MM.1S (cell line): ENCODE results near the gene PLOD1.

Experiments
- DNase-seq: peaks from one replicate; pipeline ENCODE4 v3.0.0-alpha.2; 2015
- H2AFZ ChIP-seq: fragments of 300-600 bp; sonication (generic); 2 replicates; pipeline ENCODE4 v1.6.0; 2016; ENCODE audit warnings: antibody characterized with exemption, low read length
- H3F3A ChIP-seq: fragments of 300-600 bp; sonication (generic); 2 replicates; pipeline ENCODE4 v1.6.1; 2016; ENCODE audit warnings: mild to moderate bottlenecking, antibody characterized with exemption, low read length, moderate library complexity, mixed read lengths; ENCODE audit not compliant: insufficient read depth
- H3K27ac ChIP-seq: fragments of 300-600 bp; sonication (generic); 2 replicates; pipeline ENCODE4 v1.5.1; 2016; ENCODE audit warnings: mild to moderate bottlenecking, low read length
- H3K27me3 ChIP-seq: fragments of 300-600 bp; sonication (generic); replicated peaks from 2 replicates; pipeline ENCODE4 v1.6.0; 2016; ENCODE audit warnings: low read length; ENCODE audit not compliant: insufficient read depth
- H3K36me3 ChIP-seq: fragments of 300-600 bp; sonication (generic); replicated peaks from 2 replicates; pipeline ENCODE4 v1.6.1; 2016; ENCODE audit warnings: mild to moderate bottlenecking, low read length, mixed read lengths; ENCODE audit not compliant: insufficient read depth
- H3K4me1 ChIP-seq: fragments of 300-600 bp; sonication (generic); 2 replicates; pipeline ENCODE4 v1.6.1; 2016; ENCODE audit warnings: low read length, mixed read lengths
- H3K4me2 ChIP-seq: fragments of 300-600 bp; sonication (generic); 2 replicates; pipeline ENCODE4 v1.6.0; 2016; ENCODE audit warnings: low read depth, low read length
- H3K4me3 ChIP-seq: fragments of 300-600 bp; sonication (generic); 2 replicates; pipeline ENCODE4 v1.5.1; 2016; ENCODE audit warnings: low read length, mixed read lengths
- H3K79me2 ChIP-seq: fragments of 300-600 bp; sonication (generic); 2 replicates; pipeline ENCODE4 v1.6.1; 2016; ENCODE audit warnings: mixed run types, low read length, mixed read lengths
- H3K9ac ChIP-seq: fragments of 300-600 bp; sonication (generic); 2 replicates; pipeline ENCODE4 v1.6.1; 2016; ENCODE audit warnings: low read length, mixed read lengths
- H3K9me2 ChIP-seq: fragments of 300-600 bp; sonication (generic); replicated peaks from 2 replicates; pipeline ENCODE4 v1.6.1; 2016; ENCODE audit warnings: mild to moderate bottlenecking, low read length, mixed read lengths; ENCODE audit not compliant: insufficient read depth
- H3K9me3 ChIP-seq: fragments of 300-600 bp; sonication (generic); replicated peaks from 2 replicates; pipeline ENCODE4 v1.6.1; 2016; ENCODE audit warnings: mild to moderate bottlenecking, low read length, mixed read lengths; ENCODE audit not compliant: insufficient read depth
- H4K20me1 ChIP-seq: fragments of 300-600 bp; sonication (generic); 2 replicates; pipeline ENCODE4 v1.6.1; 2016; ENCODE audit warnings: mild to moderate bottlenecking, low read length, moderate library complexity, mixed read lengths; ENCODE audit not compliant: insufficient read depth
- CTCF ChIP-seq: fragments of 300-600 bp; sonication (generic); IDR thresholded peaks from 2 replicates; pipeline ENCODE4 v1.5.1; 2016; ENCODE audit warnings: antibody characterized with exemption, low read length, mixed read lengths
- EZH2 ChIP-seq: fragments of 300-600 bp; sonication (generic); optimal IDR thresholded peaks from 2 replicates; pipeline ENCODE3; 2017; ENCODE audit warnings: low read depth, mild to moderate bottlenecking, antibody characterized with exemption, low read length, mixed read lengths
- EZH2phosphoT487 ChIP-seq: fragments of 300-600 bp; sonication (generic); IDR thresholded peaks from 2 replicates; pipeline ENCODE4 v1.6.1; 2018; ENCODE audit warnings: antibody characterized with exemption, low read length

The PLOD1 gene

GRCh38 chr1:11913291-11913690, 21.2 kb upstream of the PLOD1 start:
- no peaks in the 10 kb centered on the region for H4K20me1 ChIP-seq
- no peak overlapping the region for H3K27ac ChIP-seq
- no peak overlapping the region for H2AFZ ChIP-seq
- no peak overlapping the region for H3K4me3 ChIP-seq
- H3K4me1 ChIP-seq = no peaks in the 10 kb centered on the region
- H3K9me3 ChIP-seq = no peaks in the 10 kb centered on the region
- H3K79me2 ChIP-seq = no peaks in the 10 kb centered on the region
- H3K27me3 ChIP-seq = no peaks in the 10 kb centered on the region
- no peaks in the 10 kb centered on the region for H3K9me2 ChIP-seq
- H3F3A ChIP-seq = peaks cover 10% of the 10 kb centered on the region
- H3K9ac ChIP-seq = no peak overlapping the region
- H3K4me2 ChIP-seq = no peak overlapping the region
- H3K36me3 ChIP-seq = no peaks in the 10 kb centered on the region
- no peak for DNase-seq
- TF ChIP-seq CTCF (no peak), EZH2 (no peak), EZH2phosphoT487 (no peak)

- TF ChIP-seq EZH2phosphoT487 (no peak), EZH2 (no peak), CTCF (no peak)
- Histone ChIP-seq H3K9ac (no peak overlapping the region), H3K9me3 (no peaks in the 10 kb centered on the region), H3K9me2 (no peaks in the 10 kb centered on the region), H4K20me1 (no peaks in the 10 kb centered on the region), H3K4me2 (no peak overlapping the region), H3K27ac (no peak overlapping the region), H3K4me1 (no peaks in the 10 kb centered on the region), H3K36me3 (no peaks in the 10 kb centered on the region), H3K4me3 (no peak overlapping the region), H3K27me3 (no peaks in the 10 kb centered on the region), H3F3A (peaks cover 3% of the 10 kb centered on the region), H3K79me2 (no peaks in the 10 kb centered on the region), H2AFZ (no peak overlapping the region)
- DNase-seq = no peak
Observed at GRCh38 chr1:11914024-11914423, 20.5 kb upstream of the PLOD1 start.

GRCh38 chr1:11918799-11919519, 15.6 kb upstream of the PLOD1 start:
- Histone ChIP-seq H3F3A (no peaks in the 10 kb centered on the region), H3K4me2 (no peak overlapping the region), H3K9me3 (no peaks in the 10 kb centered on the region), H3K9ac (no peak overlapping the region), H4K20me1 (no peaks in the 10 kb centered on the region), H3K36me3 (no peaks in the 10 kb centered on the region; the same call in 1 of the 2 replicates), H3K79me2 (peaks cover 41% of the 10 kb centered on the region), H3K4me3 (no peak overlapping the region), H3K4me1 (peaks cover 5% of the 10 kb centered on the region; the same call in 1 of the 2 replicates), H3K27me3 (no peaks in the 10 kb centered on the region), H2AFZ (no peak overlapping the region), H3K9me2 (no peaks in the 10 kb centered on the region), H3K27ac (no peak overlapping the region)
- TF ChIP-seq EZH2 (no peak), CTCF (no peak), EZH2phosphoT487 (no peak)
- no peak for DNase-seq
